Suprapubic skin (tissue), 4 donors: ENCODE results near the gene INAVA. TPM values are rescaled to one million over a fixed set of nuclear protein-coding genes. Genes with fewer than 3 reads are reported as not detected.
A peak's percentile ranks its signal among the peaks of the same experiment; 100 is the strongest.

Experiments used
- DNase-seq, 2 donors: peaks; one replicate each; pipeline ENCODE4 v3.0.0-alpha.2; 2019; ENCODE audit warnings: low spot score in 2 of 2
- H3K27ac ChIP-seq: fragments of 200-600 bp; sonication (generic); one replicate; pipeline ENCODE4 v1.5.1; 2019
- H3K27me3 ChIP-seq: fragments of 200-600 bp; sonication (generic); one replicate; pipeline ENCODE4 v1.5.1; 2019
- H3K36me3 ChIP-seq: fragments of 200-600 bp; sonication (generic); one replicate; pipeline ENCODE4 v1.5.1; 2019
- H3K4me1 ChIP-seq: fragments of 200-600 bp; sonication (generic); one replicate; pipeline ENCODE4 v1.5.1; 2019
- H3K4me3 ChIP-seq: fragments of 200-600 bp; sonication (generic); one replicate; pipeline ENCODE4 v1.5.1; 2019; ENCODE audit warnings: mild to moderate bottlenecking
- H3K9me3 ChIP-seq: fragments of 200-600 bp; sonication (generic); one replicate; pipeline ENCODE4 v1.5.1; 2019
- CTCF ChIP-seq, 2 donors: fragments of 200-600 bp in 1 of 2; fragments of 450-650 bp in 1 of 2; sonication (generic) in 1 of 2; IDR thresholded peaks; one replicate each; pipeline ENCODE4 v1.5.1; 2016 to 2019; ENCODE audit warnings: antibody characterized with exemption in 2 of 2, mild to moderate bottlenecking in 1 of 2, moderate library complexity in 1 of 2
- EP300 ChIP-seq: sonication (generic); formaldehyde crosslinking; IDR thresholded peaks from one replicate; pipeline ENCODE4 v1.6.1; 2017; ENCODE audit warnings: antibody characterized with exemption
- POLR2A ChIP-seq, 2 donors: fragments of 450-650 bp; IDR thresholded peaks; one replicate each; pipeline ENCODE4 v1.6.1; 2017; ENCODE audit warnings: antibody characterized with exemption in 2 of 2, mild to moderate bottlenecking in 2 of 2, moderate library complexity in 2 of 2
- POLR2AphosphoS5 ChIP-seq, 3 donors: sonication (generic); formaldehyde crosslinking; IDR thresholded peaks; one replicate each; pipeline ENCODE4 v1.6.1; 2017; ENCODE audit warnings: antibody characterized with exemption in 3 of 3
- WGBS: methylation state at CpG from one replicate; pipeline ENCODE4 v1.1.5; 2018; 5-methylcytosine and 5-hydroxymethylcytosine counted together
- total RNA-seq, 4 donors: library from RNA; depleted of rRNA; stranded (reverse); fragments of >200 nt; gene quantifications; one replicate each; pipeline ENCODE4 v1.1.0, GENCODE V29; 2016

The INAVA gene
- total RNA-seq, 4 donors from 2014 or later, result 110 to 137 (median 117) TPM

DNA sequence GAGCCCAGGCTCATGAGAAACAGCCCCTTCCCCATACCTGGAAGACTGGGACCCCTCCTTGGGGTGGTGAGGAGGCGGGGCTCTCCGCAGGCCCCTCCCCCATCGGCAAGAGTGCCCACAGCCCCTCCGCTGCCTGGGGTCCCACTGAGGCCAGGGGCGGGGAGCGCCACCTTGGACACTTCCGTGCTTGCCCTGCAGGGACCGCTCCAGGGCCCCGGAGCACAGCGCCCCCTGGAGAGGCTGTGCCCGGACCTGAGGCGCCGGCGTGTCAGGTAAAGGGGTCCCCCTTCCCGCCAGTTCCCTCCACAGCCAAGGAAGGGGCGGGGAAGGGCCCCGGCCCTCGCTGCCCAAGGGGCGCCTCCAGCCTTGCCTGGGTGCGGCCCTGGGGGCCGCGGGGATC lies 21.5 kb downstream of the INAVA start:
- Histone ChIP-seq H3K4me1 (peaks cover 46% of the 10 kb centered on the region), H3K9me3 (no peaks in the 10 kb centered on the region), H3K27ac (no peak overlapping the region), H3K4me3 (no peak overlapping the region), H3K27me3 (peaks cover 2% of the 10 kb centered on the region), H3K36me3 (no peaks in the 10 kb centered on the region)
- WGBS, result 70% methylated on average over 4 of the region's 22 CpGs
- no peak for DNase-seq
- TF ChIP-seq POLR2AphosphoS5 (IDR thresholded peaks at IDR 0.05), result no peak
- no peak for TF ChIP-seq CTCF (IDR thresholded peaks at IDR 0.05)
- no peak for TF ChIP-seq POLR2A (IDR thresholded peaks at IDR 0.05)
- TF ChIP-seq EP300, result no peak

DNA sequence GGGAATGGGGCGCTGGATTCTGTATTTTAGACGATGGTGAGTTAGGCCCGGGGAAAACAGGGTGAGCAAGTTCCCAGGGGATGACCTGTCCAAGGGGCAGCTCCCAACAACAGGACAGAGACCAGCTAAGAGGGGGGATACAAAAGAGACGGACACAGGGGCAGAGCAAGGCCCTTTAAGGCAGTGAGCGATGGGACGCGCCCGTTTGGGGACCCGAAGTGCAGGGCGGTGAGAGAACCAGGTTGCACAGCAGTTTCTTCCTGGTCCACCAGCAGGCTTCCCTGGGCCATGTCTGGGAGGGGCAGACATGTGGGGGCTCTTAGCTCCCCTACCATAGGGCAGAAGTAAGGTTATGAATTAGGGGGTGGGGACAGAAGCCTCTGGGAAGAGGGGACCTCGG lies 22.0 kb downstream of the INAVA start:
- Histone ChIP-seq H3K27ac (peak overlapping the region; percentile 59), H3K27me3 (peaks cover 2% of the 10 kb centered on the region), H3K4me1 (peaks cover 42% of the 10 kb centered on the region), H3K4me3 (no peak overlapping the region), H3K36me3 (no peaks in the 10 kb centered on the region), H3K9me3 (no peaks in the 10 kb centered on the region)
- no peak for DNase-seq
- TF ChIP-seq POLR2A (IDR thresholded peaks at IDR 0.05) (no peak), EP300 (no peak), POLR2AphosphoS5 (IDR thresholded peaks at IDR 0.05) (no peak), CTCF (IDR thresholded peaks at IDR 0.05) (no peak)
- 67% methylated on average over 11 of the region's 11 CpGs for WGBS

GRCh38 chr1:200917291-200917817 lies 22.7 kb downstream of the INAVA start:
- H3K27me3 ChIP-seq, result peaks cover 2% of the 10 kb centered on the region
- 68% methylated on average over 7 of the region's 7 CpGs for WGBS
- no peak overlapping the region for H3K4me3 ChIP-seq
- DNase-seq, result peak in 1 of 2 donors; percentile 70
- TF ChIP-seq CTCF (IDR thresholded peaks at IDR 0.05) (no peak), POLR2A (IDR thresholded peaks at IDR 0.05) (no peak), EP300 (no peak), POLR2AphosphoS5 (IDR thresholded peaks at IDR 0.05) (no peak)
- no peaks in the 10 kb centered on the region for H3K9me3 ChIP-seq
- no peaks in the 10 kb centered on the region for H3K36me3 ChIP-seq
- peaks cover 37% of the 10 kb centered on the region for H3K4me1 ChIP-seq
- H3K27ac ChIP-seq, result peak overlapping the region; percentile 59

- TF ChIP-seq POLR2AphosphoS5 (IDR thresholded peaks at IDR 0.05), result no peak
- peak in 1 of 2 donors; percentile 3 for DNase-seq
- Histone ChIP-seq H3K27me3 (peaks cover 2% of the 10 kb centered on the region), H3K9me3 (no peaks in the 10 kb centered on the region), H3K27ac (no peak overlapping the region), H3K4me1 (peaks cover 30% of the 10 kb centered on the region), H3K36me3 (no peaks in the 10 kb centered on the region), H3K4me3 (no peak overlapping the region)
- WGBS, result 86% methylated on average over 3 of the region's 3 CpGs
Observed at GRCh38 chr1:200918006-200918405, 23.3 kb downstream of the INAVA start.

DNA sequence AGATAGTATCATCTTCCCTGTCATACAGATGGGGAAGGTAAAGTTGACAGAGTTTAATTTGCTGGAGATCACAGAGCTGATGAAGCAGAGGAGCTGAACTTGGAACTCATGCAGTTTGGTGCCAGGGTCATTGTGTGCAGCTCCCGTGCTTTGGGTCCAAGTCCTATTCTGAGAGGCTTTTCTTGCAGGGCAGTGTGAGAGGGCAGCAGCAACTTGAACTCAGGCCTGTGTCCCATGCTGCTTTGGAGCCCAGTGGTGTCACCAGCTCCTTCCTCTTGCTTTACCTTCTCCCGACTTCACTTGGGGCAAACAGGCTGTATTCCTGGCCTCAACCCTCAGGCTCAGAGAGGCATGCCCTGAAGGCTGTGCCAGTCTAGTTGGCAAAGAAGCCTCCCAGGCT lies 24.7 kb downstream of the INAVA start:
- Histone ChIP-seq H3K4me3 (no peak overlapping the region), H3K36me3 (no peaks in the 10 kb centered on the region), H3K4me1 (peaks cover 21% of the 10 kb centered on the region), H3K9me3 (no peaks in the 10 kb centered on the region), H3K27ac (no peak overlapping the region), H3K27me3 (peaks cover 2% of the 10 kb centered on the region)
- 79% methylated on average over 2 of the region's 2 CpGs for WGBS
- no peak for TF ChIP-seq EP300
- no peak for TF ChIP-seq POLR2AphosphoS5 (IDR thresholded peaks at IDR 0.05)
- no peak for TF ChIP-seq POLR2A (IDR thresholded peaks at IDR 0.05)
- no peak for TF ChIP-seq CTCF (IDR thresholded peaks at IDR 0.05)
- peak in 1 of 2 donors; percentile 17 for DNase-seq
